Loucy (cell line): ENCODE measurements around the gene PCBP3.

Experiments
- H2AFZ ChIP-seq: fragments of 200-600 bp; sonication (generic); 2 replicates; pipeline ENCODE4 v1.6.0; 2016; ENCODE audit warnings: antibody characterized with exemption, mild to moderate bottlenecking, low read length, moderate library complexity
- H3F3A ChIP-seq: fragments of 200-600 bp; 2 replicates; pipeline ENCODE4 v1.6.0; 2016; ENCODE audit warnings: antibody characterized with exemption, low read depth, mild to moderate bottlenecking
- H3K27me3 ChIP-seq: fragments of 200-600 bp; sonication (generic); 2 replicates; pipeline ENCODE4 v1.6.1; 2014; ENCODE audit warnings: low read length, mild to moderate bottlenecking; ENCODE audit not compliant: insufficient read depth, poor library complexity, severe bottlenecking
- H3K36me3 ChIP-seq: fragments of 200-600 bp; sonication (generic); 2 replicates; pipeline ENCODE4 v1.6.1; 2016; ENCODE audit warnings: low read length; ENCODE audit not compliant: insufficient read depth
- H3K4me1 ChIP-seq: fragments of 200-600 bp; sonication (generic); 2 replicates; pipeline ENCODE4 v1.5.1; 2014; ENCODE audit warnings: low read length, mild to moderate bottlenecking; ENCODE audit not compliant: insufficient read depth, poor library complexity, severe bottlenecking
- H3K4me2 ChIP-seq: fragments of 200-600 bp; sonication (generic); 2 replicates; pipeline ENCODE4 v1.6.0; 2014; ENCODE audit warnings: antibody characterized with exemption, low read length, low read depth, mild to moderate bottlenecking; ENCODE audit not compliant: poor library complexity, severe bottlenecking
- H3K4me3 ChIP-seq: fragments of 200-600 bp; sonication (generic); 2 replicates; pipeline ENCODE4 v1.5.1; 2014; ENCODE audit warnings: low read length, mild to moderate bottlenecking, mixed read lengths; ENCODE audit not compliant: poor library complexity, severe bottlenecking
- H3K79me2 ChIP-seq: fragments of 200-600 bp; sonication (generic); 2 replicates; pipeline ENCODE4 v1.6.1; 2014; ENCODE audit warnings: low read length; ENCODE audit not compliant: insufficient read depth
- H3K9ac ChIP-seq: fragments of 200-600 bp; sonication (generic); 2 replicates; pipeline ENCODE4 v1.6.0; 2014; ENCODE audit warnings: mild to moderate bottlenecking, low read depth, low read length, moderate library complexity; ENCODE audit not compliant: poor library complexity, severe bottlenecking
- H3K9me2 ChIP-seq: fragments of 200-600 bp; sonication (generic); replicated peaks from 2 replicates; pipeline ENCODE4 v1.6.1; 2016; ENCODE audit warnings: low read depth, low read length, mixed read lengths
- H3K9me3 ChIP-seq: fragments of 200-600 bp; sonication (generic); 2 replicates; pipeline ENCODE4 v1.6.1; 2014; ENCODE audit warnings: mild to moderate bottlenecking, antibody characterized with exemption, low read length, low read depth; ENCODE audit not compliant: insufficient read depth
- H4K20me1 ChIP-seq: fragments of 200-600 bp; sonication (generic); 2 replicates; pipeline ENCODE4 v1.6.0; 2014; ENCODE audit warnings: antibody characterized with exemption, low read length, mild to moderate bottlenecking; ENCODE audit not compliant: insufficient read depth, poor library complexity, severe bottlenecking
- CTCF ChIP-seq: fragments of 200-600 bp; sonication (generic); conservative IDR thresholded peaks from 2 replicates; pipeline ENCODE4 v1.5.1; 2014; ENCODE audit warnings: mild to moderate bottlenecking, antibody characterized with exemption, low read length
- EZH2phosphoT487 ChIP-seq: fragments of 200-600 bp; IDR thresholded peaks from 2 replicates; pipeline ENCODE4 v1.6.1; 2018; ENCODE audit warnings: antibody characterized with exemption, mild to moderate bottlenecking, moderate library complexity, borderline replicate concordance

The PCBP3 gene

GRCh38 chr21:45898028-45898350, 254.5 kb downstream of the PCBP3 start:
- TF ChIP-seq EZH2phosphoT487 (no peak), CTCF (no peak)
- H3K9ac ChIP-seq: no peak overlapping the region

GRCh38 chr21:45898781-45899180, 255.3 kb downstream of the PCBP3 start:
- no peaks in the 10 kb centered on the region for H3K9me2 ChIP-seq
- H2AFZ ChIP-seq: no peak overlapping the region
- H3K4me1 ChIP-seq: peaks cover 15% of the 10 kb centered on the region
- no peak overlapping the region for H3K4me2 ChIP-seq
- H3K4me3 ChIP-seq: no peak overlapping the region
- no peaks in the 10 kb centered on the region for H3K79me2 ChIP-seq
- H4K20me1 ChIP-seq: no peaks in the 10 kb centered on the region
- H3K9ac ChIP-seq: no peak overlapping the region
- TF ChIP-seq EZH2phosphoT487 (no peak), CTCF (no peak)
- no peaks in the 10 kb centered on the region for H3K27me3 ChIP-seq
- H3F3A ChIP-seq: no peaks in the 10 kb centered on the region
- no peaks in the 10 kb centered on the region for H3K36me3 ChIP-seq
- no peaks in the 10 kb centered on the region for H3K9me3 ChIP-seq

More at GRCh38 chr21:45898028-45898350, 254.5 kb downstream of the PCBP3 start:
- Histone ChIP-seq H3K9me3 (no peaks in the 10 kb centered on the region), H3F3A (no peaks in the 10 kb centered on the region), H3K79me2 (no peaks in the 10 kb centered on the region), H2AFZ (no peak overlapping the region), H3K27me3 (no peaks in the 10 kb centered on the region), H4K20me1 (no peaks in the 10 kb centered on the region), H3K4me2 (no peak overlapping the region), H3K4me1 (peaks cover 23% of the 10 kb centered on the region), H3K9me2 (no peaks in the 10 kb centered on the region), H3K36me3 (no peaks in the 10 kb centered on the region), H3K4me3 (no peak overlapping the region)

GRCh38 chr21:45899317-45900033, 255.9 kb downstream of the PCBP3 start:
- TF ChIP-seq EZH2phosphoT487 (no peak), CTCF (no peak)
- Histone ChIP-seq H3F3A (no peaks in the 10 kb centered on the region), H4K20me1 (no peaks in the 10 kb centered on the region), H3K79me2 (no peaks in the 10 kb centered on the region), H3K4me3 (no peak overlapping the region), H3K9me2 (no peaks in the 10 kb centered on the region), H3K27me3 (no peaks in the 10 kb centered on the region), H3K4me2 (no peak overlapping the region), H2AFZ (no peak overlapping the region), H3K9ac (no peak overlapping the region), H3K36me3 (no peaks in the 10 kb centered on the region), H3K4me1 (peaks cover 8% of the 10 kb centered on the region), H3K9me3 (no peaks in the 10 kb centered on the region)
